Erythroblast (primary cell): Measurements from ENCODE around the gene BRD8.

Experiments
- GATA1 ChIP-seq: IDR thresholded peaks from 2 replicates; pipeline ENCODE4 v1.6.1; 2011; ENCODE audit warnings: low read depth, mild to moderate bottlenecking, control low read depth, low read length, moderate library complexity
- POLR2A ChIP-seq: IDR thresholded peaks from 2 replicates; pipeline ENCODE4 v1.6.1; 2011; ENCODE audit warnings: mild to moderate bottlenecking, low read length

DNA sequence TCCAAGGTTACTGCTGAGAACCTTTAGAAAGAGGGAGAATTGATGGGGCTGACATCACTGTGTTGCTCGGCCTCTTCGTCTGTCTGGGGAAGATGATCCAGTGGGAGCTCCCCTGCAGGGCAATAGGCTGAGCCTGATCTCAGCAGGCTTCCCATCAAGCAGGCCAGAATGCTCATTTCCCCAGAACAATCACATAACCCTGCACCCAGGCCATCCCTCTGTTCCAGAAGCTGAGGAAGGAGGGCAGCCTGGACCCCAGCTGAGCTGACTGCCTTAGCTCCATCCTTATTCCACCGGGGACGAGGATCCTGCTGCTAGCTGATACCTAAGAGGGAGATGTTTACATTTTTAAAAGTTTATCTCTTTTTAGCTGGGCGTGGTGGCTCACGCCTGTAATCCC, 46.3 kb upstream of the BRD8 start:
- no peak for TF ChIP-seq POLR2A
- no peak for TF ChIP-seq GATA1
